Measurements from ENCODE around the gene BLOC1S2.
"Not testable (repeated sequence)": the region's sequence is repeated elsewhere in the genome, so short reads cannot be mapped to it uniquely, and the experiment has no call there.

The BLOC1S2 gene

GRCh38 chr10:100289641-100290040 lies 3.2 kb upstream of the BLOC1S2 start:
- 94% methylated on average over 2 of the region's 2 CpGs for WGBS

GRCh38 chr10:100288196-100288595 lies 1.7 kb upstream of the BLOC1S2 start:
- H3K36me3 ChIP-seq (ENCODE audit: insufficient read depth, low read length): peaks cover 12% of the 10 kb centered on the region
- no peaks in the 10 kb centered on the region for H3K9me3 ChIP-seq (ENCODE audit: insufficient read depth, low read depth, low read length)
- no peak overlapping the region for H3K4me3 ChIP-seq (ENCODE audit: low read length)
- H3K9ac ChIP-seq (ENCODE audit: low read depth, low read length): no peak overlapping the region
- H3K27me3 ChIP-seq (ENCODE audit: insufficient read depth, low read length): peaks cover 4% of the 10 kb centered on the region; the same call in 1 of the 2 replicates
- WGBS: 84% methylated on average over 5 of the region's 5 CpGs
- H3K27ac ChIP-seq (ENCODE audit: low read depth, low read length): no peak overlapping the region
- peaks cover 5% of the 10 kb centered on the region; the same call in 1 of the 2 replicates for H3K4me1 ChIP-seq (ENCODE audit: insufficient read depth, low read length)

More at GRCh38 chr10:100289641-100290040, 3.2 kb upstream of the BLOC1S2 start:
- Histone ChIP-seq H3K4me1 (ENCODE audit: insufficient read depth, low read length) (peaks cover 5% of the 10 kb centered on the region; the same call in 1 of the 2 replicates), H3K9me3 (ENCODE audit: insufficient read depth, low read depth, low read length) (no peaks in the 10 kb centered on the region), H3K9ac (ENCODE audit: low read depth, low read length) (no peak overlapping the region), H3K4me3 (ENCODE audit: low read length) (no peak overlapping the region), H3K27ac (ENCODE audit: low read depth, low read length) (no peak overlapping the region), H3K36me3 (ENCODE audit: insufficient read depth, low read length) (no peaks in the 10 kb centered on the region), H3K27me3 (ENCODE audit: insufficient read depth, low read length) (peaks cover 4% of the 10 kb centered on the region; the same call in 1 of the 2 replicates)

- H3K27me3 ChIP-seq (ENCODE audit: insufficient read depth, low read length): peaks cover 2% of the 10 kb centered on the region; the same call in 1 of the 2 replicates
- no peak overlapping the region for H3K9ac ChIP-seq (ENCODE audit: low read depth, low read length)
- 98% methylated on average over 6 of the region's 6 CpGs for WGBS
- H3K9me3 ChIP-seq (ENCODE audit: insufficient read depth, low read depth, low read length): no peaks in the 10 kb centered on the region
- H3K27ac ChIP-seq (ENCODE audit: low read depth, low read length): no peak overlapping the region
- peaks cover 5% of the 10 kb centered on the region; the same call in 1 of the 2 replicates for H3K4me1 ChIP-seq (ENCODE audit: insufficient read depth, low read length)
- no peak overlapping the region for H3K4me3 ChIP-seq (ENCODE audit: low read length)
- peaks cover 16% of the 10 kb centered on the region for H3K36me3 ChIP-seq (ENCODE audit: insufficient read depth, low read length)
Observed at GRCh38 chr10:100287756-100288155, 1.3 kb upstream of the BLOC1S2 start.

- H3K9me3 ChIP-seq (ENCODE audit: insufficient read depth, low read depth, low read length); H3K27me3 ChIP-seq (ENCODE audit: insufficient read depth, low read length); H3K4me1 ChIP-seq (ENCODE audit: insufficient read depth, low read length); H3K27ac ChIP-seq (ENCODE audit: low read depth, low read length): not testable (repeated sequence)
- Histone ChIP-seq H3K36me3 (ENCODE audit: insufficient read depth, low read length) (peaks cover 37% of the 10 kb centered on the region), H3K4me3 (ENCODE audit: low read length) (peak overlapping the region; percentile 72), H3K9ac (ENCODE audit: low read depth, low read length) (peak overlapping the region; percentile 66)
- WGBS: 86% methylated on average over 12 of the region's 12 CpGs
Observed at GRCh38 chr10:100285326-100285725, 1.2 kb downstream of the BLOC1S2 start.

- Histone ChIP-seq H3K36me3 (ENCODE audit: insufficient read depth, low read length) (peaks cover 54% of the 10 kb centered on the region), H3K4me3 (ENCODE audit: low read length) (no peak overlapping the region)
Observed at GRCh38 chr10:100282907-100283306, 3.6 kb downstream of the BLOC1S2 start.

GRCh38 chr10:100276971-100277370 lies 9.5 kb downstream of the BLOC1S2 start:
- H3K36me3 ChIP-seq (ENCODE audit: insufficient read depth, low read length): peaks cover 60% of the 10 kb centered on the region
- H3K9ac ChIP-seq (ENCODE audit: low read depth, low read length); H3K27me3 ChIP-seq (ENCODE audit: insufficient read depth, low read length); H3K9me3 ChIP-seq (ENCODE audit: insufficient read depth, low read depth, low read length); H3K4me3 ChIP-seq (ENCODE audit: low read length); H3K4me1 ChIP-seq (ENCODE audit: insufficient read depth, low read length); H3K27ac ChIP-seq (ENCODE audit: low read depth, low read length): not testable (repeated sequence)
- WGBS: 94% methylated on average over 21 of the region's 31 CpGs

More at GRCh38 chr10:100282907-100283306, 3.6 kb downstream of the BLOC1S2 start:
- H3K4me1 ChIP-seq (ENCODE audit: insufficient read depth, low read length): peaks cover 5% of the 10 kb centered on the region; the same call in 1 of the 2 replicates
- no peak overlapping the region for H3K27ac ChIP-seq (ENCODE audit: low read depth, low read length)
- no peak overlapping the region for H3K9ac ChIP-seq (ENCODE audit: low read depth, low read length)
- no peaks in the 10 kb centered on the region for H3K27me3 ChIP-seq (ENCODE audit: insufficient read depth, low read length)
- H3K9me3 ChIP-seq (ENCODE audit: insufficient read depth, low read depth, low read length): no peaks in the 10 kb centered on the region
- 97% methylated on average over 3 of the region's 3 CpGs for WGBS

- Histone ChIP-seq H3K27me3 (ENCODE audit: insufficient read depth, low read length) (no peaks in the 10 kb centered on the region), H3K27ac (ENCODE audit: low read depth, low read length) (peak within 1 kb of the TSS; percentile 65; the same call in 1 of the 2 replicates), H3K4me3 (ENCODE audit: low read length) (peak within 1 kb of the TSS; percentile 95), H3K9me3 (ENCODE audit: insufficient read depth, low read depth, low read length) (no peaks in the 10 kb centered on the region), H3K36me3 (ENCODE audit: insufficient read depth, low read length) (no peaks in the 10 kb centered on the region), H3K9ac (ENCODE audit: low read depth, low read length) (peak within 1 kb of the TSS; percentile 87), H3K4me1 (ENCODE audit: insufficient read depth, low read length) (no peaks in the 10 kb centered on the region)
- WGBS: 7% methylated on average over 49 of the region's 49 CpGs
Observed at GRCh38 chr10:100267239-100268104, 19.0 kb downstream of the BLOC1S2 start, which contains the start of gene CWF19L1. Gene CWF19L1, minus strand, starts transcription at chr10:100267638. Its CDS starts 45 bp downstream, at chr10:100267593.

GRCh38 chr10:100265821-100266485 lies 20.5 kb downstream of the BLOC1S2 start:
- no peaks in the 10 kb centered on the region for H3K4me1 ChIP-seq (ENCODE audit: insufficient read depth, low read length)
- WGBS: 95% methylated on average over 15 of the region's 15 CpGs
- no peak overlapping the region for H3K9ac ChIP-seq (ENCODE audit: low read depth, low read length)
- H3K4me3 ChIP-seq (ENCODE audit: low read length): peak overlapping the region; percentile 95
- H3K36me3 ChIP-seq (ENCODE audit: insufficient read depth, low read length): peaks cover 10% of the 10 kb centered on the region
- no peak overlapping the region for H3K27ac ChIP-seq (ENCODE audit: low read depth, low read length)
- H3K9me3 ChIP-seq (ENCODE audit: insufficient read depth, low read depth, low read length): no peaks in the 10 kb centered on the region
- no peaks in the 10 kb centered on the region for H3K27me3 ChIP-seq (ENCODE audit: insufficient read depth, low read length)

- WGBS: 96% methylated on average over 3 of the region's 3 CpGs
Observed at GRCh38 chr10:100254191-100254590, 32.3 kb downstream of the BLOC1S2 start.

GRCh38 chr10:100253041-100253440 lies 33.4 kb downstream of the BLOC1S2 start:
- no peak overlapping the region for H3K9ac ChIP-seq (ENCODE audit: low read depth, low read length)
- no peaks in the 10 kb centered on the region for H3K4me1 ChIP-seq (ENCODE audit: insufficient read depth, low read length)
- H3K9me3 ChIP-seq (ENCODE audit: insufficient read depth, low read depth, low read length): no peaks in the 10 kb centered on the region
- 98% methylated on average over 5 of the region's 5 CpGs for WGBS
- no peaks in the 10 kb centered on the region for H3K27me3 ChIP-seq (ENCODE audit: insufficient read depth, low read length)
- no peak overlapping the region for H3K4me3 ChIP-seq (ENCODE audit: low read length)
- no peak overlapping the region for H3K27ac ChIP-seq (ENCODE audit: low read depth, low read length)
- peaks cover 84% of the 10 kb centered on the region for H3K36me3 ChIP-seq (ENCODE audit: insufficient read depth, low read length)

More at GRCh38 chr10:100254191-100254590, 32.3 kb downstream of the BLOC1S2 start:
- no peaks in the 10 kb centered on the region for H3K9me3 ChIP-seq (ENCODE audit: insufficient read depth, low read depth, low read length)
- H3K27ac ChIP-seq (ENCODE audit: low read depth, low read length): no peak overlapping the region
- peaks cover 81% of the 10 kb centered on the region for H3K36me3 ChIP-seq (ENCODE audit: insufficient read depth, low read length)
- no peak overlapping the region for H3K4me3 ChIP-seq (ENCODE audit: low read length)
- H3K4me1 ChIP-seq (ENCODE audit: insufficient read depth, low read length): no peaks in the 10 kb centered on the region
- H3K27me3 ChIP-seq (ENCODE audit: insufficient read depth, low read length): no peaks in the 10 kb centered on the region
- no peak overlapping the region for H3K9ac ChIP-seq (ENCODE audit: low read depth, low read length)

- Histone ChIP-seq H3K9ac (ENCODE audit: low read depth, low read length) (no peak overlapping the region), H3K4me3 (ENCODE audit: low read length) (no peak overlapping the region), H3K4me1 (ENCODE audit: insufficient read depth, low read length) (no peaks in the 10 kb centered on the region), H3K27ac (ENCODE audit: low read depth, low read length) (no peak overlapping the region), H3K27me3 (ENCODE audit: insufficient read depth, low read length) (no peaks in the 10 kb centered on the region), H3K9me3 (ENCODE audit: insufficient read depth, low read depth, low read length) (no peaks in the 10 kb centered on the region), H3K36me3 (ENCODE audit: insufficient read depth, low read length) (peaks cover 89% of the 10 kb centered on the region)
- WGBS: 96% methylated on average over 7 of the region's 7 CpGs
Observed at GRCh38 chr10:100248820-100249219, 37.7 kb downstream of the BLOC1S2 start.

All from HUES64 (cell line).